HG03432 (cell line): ENCODE results near the gene ZBP1.

Experiments
- ATAC-seq: cut with Tn5 transposase; IDR thresholded peaks from one replicate; pipeline ENCODE4 v1.9.1; 2021; ENCODE audit warnings: mild to moderate bottlenecking, moderate library complexity; ENCODE audit not compliant: unreplicated experiment

ZBP1 gene

GRCh38 chr20:57561356-57562279, 58.6 kb downstream of the ZBP1 start:
- ATAC-seq = no peak

- no peak for ATAC-seq
Observed at GRCh38 chr20:57560554-57561355, 59.5 kb downstream of the ZBP1 start, which contains the start of gene PCK1. TSS of gene PCK1 (plus strand) at chr20:57561110. CDS start at chr20:57561412, 302 bp downstream.

GRCh38 chr20:57559658-57560553, 60.3 kb downstream of the ZBP1 start:
- ATAC-seq = no peak

- no peak for ATAC-seq
Observed at GRCh38 chr20:57559289-57559634, 61.0 kb downstream of the ZBP1 start.

- no peak for ATAC-seq
Observed at GRCh38 chr20:57558614-57559288, 61.5 kb downstream of the ZBP1 start.

- ATAC-seq = no peak
Observed at GRCh38 chr20:57557926-57558613, 62.2 kb downstream of the ZBP1 start.

- ATAC-seq = no peak
Observed at GRCh38 chr20:57556980-57557274, 63.3 kb downstream of the ZBP1 start.

- no peak for ATAC-seq
Observed at GRCh38 chr20:57555457-57556184, 64.6 kb downstream of the ZBP1 start.
